Glutamatergic neuron (in vitro differentiated cells): ENCODE data around the gene SMAD3. TPM values are rescaled to one million over a fixed set of nuclear protein-coding genes. Genes with fewer than 3 reads are reported as not detected.

Experiments
- DNase-seq: peaks from one replicate; pipeline ENCODE4 v3.0.0; 2022
- H3K27ac Mint-ChIP-seq: one replicate; pipeline ENCODE4 v1.8.0; 2020; ENCODE audit warnings: mild to moderate bottlenecking, mixed read lengths, inconsistent platforms; ENCODE audit not compliant: unreplicated experiment
- H3K27me3 Mint-ChIP-seq: one replicate; pipeline ENCODE4 v1.8.0; 2020; ENCODE audit warnings: mild to moderate bottlenecking, moderate library complexity, mixed read lengths, inconsistent platforms; ENCODE audit not compliant: unreplicated experiment
- H3K36me3 Mint-ChIP-seq: one replicate; pipeline ENCODE4 v1.8.0; 2020; ENCODE audit warnings: mild to moderate bottlenecking, mixed read lengths, inconsistent platforms; ENCODE audit not compliant: unreplicated experiment
- H3K4me1 Mint-ChIP-seq: one replicate; pipeline ENCODE4 v1.8.0; 2020; ENCODE audit warnings: mild to moderate bottlenecking, low read depth, mixed read lengths, inconsistent platforms; ENCODE audit not compliant: unreplicated experiment
- H3K4me3 Mint-ChIP-seq: one replicate; pipeline ENCODE4 v1.8.0; 2020; ENCODE audit warnings: mild to moderate bottlenecking, mixed read lengths, inconsistent platforms; ENCODE audit not compliant: unreplicated experiment
- H3K9me3 Mint-ChIP-seq: one replicate; pipeline ENCODE4 v1.8.0; 2020; ENCODE audit warnings: mild to moderate bottlenecking, moderate library complexity, mixed read lengths, inconsistent platforms; ENCODE audit not compliant: unreplicated experiment
- total RNA-seq: library from RNA; stranded (reverse); fragmentation: NEBNext Ultra II Directional; extraction: Animal tissue kit (Norgen Biotek cat#: 25700); gene quantifications from one replicate; pipeline ENCODE4 v1.2.1, GENCODE V29; 2021; ENCODE audit not compliant: unreplicated experiment
- TF ChIP-seq, protein P1 (sequence below): fragments of 200-600 bp; sonication (generic); IDR thresholded peaks from one replicate; pipeline ENCODE4 v1.5.0; 2021; ENCODE audit not compliant: partially characterized antibody, unreplicated experiment

The SMAD3 gene
- total RNA-seq, 1 donor from 2014 or later = 5.0 TPM

DNA sequence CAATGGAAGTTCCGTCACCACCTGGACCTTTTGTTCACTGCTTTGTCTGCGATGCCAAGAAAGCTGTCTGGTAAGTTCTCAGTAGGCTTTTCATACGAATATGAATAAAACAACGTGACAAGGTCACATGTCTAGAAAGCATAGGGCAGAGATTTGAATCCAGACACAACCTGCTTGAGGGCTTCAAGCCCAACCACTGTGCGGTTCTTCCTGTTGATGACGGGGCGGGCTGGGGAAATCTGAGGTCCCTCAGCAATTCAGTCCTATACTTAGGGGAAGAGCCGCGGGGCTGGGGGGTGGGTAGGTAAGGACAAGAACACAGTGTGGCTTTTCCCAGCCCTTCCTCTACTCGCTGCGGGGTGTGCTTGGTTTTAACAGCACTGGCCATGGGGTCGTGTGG lies 32.4 kb upstream of the SMAD3 start:
- peaks cover 4% of the 10 kb centered on the region for H3K27me3 Mint-ChIP-seq
- no peaks in the 10 kb centered on the region for H3K36me3 Mint-ChIP-seq
- TF ChIP-seq, protein P1, sequence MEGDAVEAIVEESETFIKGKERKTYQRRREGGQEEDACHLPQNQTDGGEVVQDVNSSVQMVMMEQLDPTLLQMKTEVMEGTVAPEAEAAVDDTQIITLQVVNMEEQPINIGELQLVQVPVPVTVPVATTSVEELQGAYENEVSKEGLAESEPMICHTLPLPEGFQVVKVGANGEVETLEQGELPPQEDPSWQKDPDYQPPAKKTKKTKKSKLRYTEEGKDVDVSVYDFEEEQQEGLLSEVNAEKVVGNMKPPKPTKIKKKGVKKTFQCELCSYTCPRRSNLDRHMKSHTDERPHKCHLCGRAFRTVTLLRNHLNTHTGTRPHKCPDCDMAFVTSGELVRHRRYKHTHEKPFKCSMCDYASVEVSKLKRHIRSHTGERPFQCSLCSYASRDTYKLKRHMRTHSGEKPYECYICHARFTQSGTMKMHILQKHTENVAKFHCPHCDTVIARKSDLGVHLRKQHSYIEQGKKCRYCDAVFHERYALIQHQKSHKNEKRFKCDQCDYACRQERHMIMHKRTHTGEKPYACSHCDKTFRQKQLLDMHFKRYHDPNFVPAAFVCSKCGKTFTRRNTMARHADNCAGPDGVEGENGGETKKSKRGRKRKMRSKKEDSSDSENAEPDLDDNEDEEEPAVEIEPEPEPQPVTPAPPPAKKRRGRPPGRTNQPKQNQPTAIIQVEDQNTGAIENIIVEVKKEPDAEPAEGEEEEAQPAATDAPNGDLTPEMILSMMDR = no peak
- DNase-seq = no peak
- peaks cover 7% of the 10 kb centered on the region for H3K9me3 Mint-ChIP-seq
- no peak overlapping the region for H3K27ac Mint-ChIP-seq
- peak overlapping the region; percentile 76 for H3K4me3 Mint-ChIP-seq
- H3K4me1 Mint-ChIP-seq = peaks cover 9% of the 10 kb centered on the region

DNA sequence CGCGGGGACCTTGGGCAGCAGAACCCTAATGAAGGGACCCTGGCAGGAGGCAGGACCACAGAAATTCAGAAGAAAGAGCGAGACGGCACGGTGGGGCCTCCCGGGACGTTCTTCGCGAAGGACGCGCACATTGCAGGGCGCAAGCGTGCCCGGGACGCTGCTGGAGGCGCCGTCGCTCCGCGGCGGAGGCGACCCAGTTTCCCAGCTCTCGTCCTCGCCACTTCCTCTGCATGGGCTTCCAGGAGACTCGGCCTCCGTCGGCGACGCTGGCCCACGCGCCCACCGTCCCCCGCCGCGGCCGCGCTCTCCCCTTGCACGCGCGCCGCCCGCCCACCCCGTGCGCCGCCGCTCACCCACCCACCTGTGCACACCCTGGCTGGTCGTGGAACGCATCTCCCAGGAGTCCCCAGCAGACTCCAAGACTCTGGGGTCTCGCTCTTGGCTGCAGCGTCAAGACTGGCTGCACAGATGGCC lies 31.8 kb upstream of the SMAD3 start:
- TF ChIP-seq, protein P1 = no peak
- Mint-ChIP-seq H3K4me1 (peaks cover 10% of the 10 kb centered on the region), H3K27ac (no peak overlapping the region), H3K36me3 (no peaks in the 10 kb centered on the region), H3K9me3 (peaks cover 1% of the 10 kb centered on the region), H3K27me3 (peaks cover 4% of the 10 kb centered on the region), H3K4me3 (peak overlapping the region; percentile 76)
- DNase-seq = peak; percentile 43

DNA sequence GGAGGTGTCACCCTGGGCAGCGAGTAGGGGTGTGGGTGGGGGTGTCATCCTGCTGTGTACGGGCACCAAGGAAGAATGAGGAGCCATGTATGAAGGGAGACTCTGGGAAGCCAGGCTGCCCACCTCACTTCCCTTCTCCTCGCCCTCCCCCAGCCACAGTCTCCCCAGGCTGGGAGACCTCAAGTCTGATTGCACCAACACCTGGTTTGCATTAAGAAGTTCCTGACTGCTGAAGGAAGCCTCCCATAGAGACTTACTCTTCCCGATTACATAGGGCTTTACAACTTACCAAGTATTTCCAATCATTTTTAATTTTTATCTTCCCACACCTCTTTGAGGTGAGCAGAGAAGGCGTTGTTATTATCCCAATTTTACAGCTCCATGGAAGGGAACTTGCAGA lies 29.5 kb upstream of the SMAD3 start:
- TF ChIP-seq, protein P1 = no peak
- Mint-ChIP-seq H3K36me3 (no peaks in the 10 kb centered on the region), H3K27me3 (peaks cover 4% of the 10 kb centered on the region), H3K27ac (no peak overlapping the region), H3K4me1 (peaks cover 14% of the 10 kb centered on the region), H3K9me3 (peaks cover 1% of the 10 kb centered on the region), H3K4me3 (no peak overlapping the region)
- no peak for DNase-seq

DNA sequence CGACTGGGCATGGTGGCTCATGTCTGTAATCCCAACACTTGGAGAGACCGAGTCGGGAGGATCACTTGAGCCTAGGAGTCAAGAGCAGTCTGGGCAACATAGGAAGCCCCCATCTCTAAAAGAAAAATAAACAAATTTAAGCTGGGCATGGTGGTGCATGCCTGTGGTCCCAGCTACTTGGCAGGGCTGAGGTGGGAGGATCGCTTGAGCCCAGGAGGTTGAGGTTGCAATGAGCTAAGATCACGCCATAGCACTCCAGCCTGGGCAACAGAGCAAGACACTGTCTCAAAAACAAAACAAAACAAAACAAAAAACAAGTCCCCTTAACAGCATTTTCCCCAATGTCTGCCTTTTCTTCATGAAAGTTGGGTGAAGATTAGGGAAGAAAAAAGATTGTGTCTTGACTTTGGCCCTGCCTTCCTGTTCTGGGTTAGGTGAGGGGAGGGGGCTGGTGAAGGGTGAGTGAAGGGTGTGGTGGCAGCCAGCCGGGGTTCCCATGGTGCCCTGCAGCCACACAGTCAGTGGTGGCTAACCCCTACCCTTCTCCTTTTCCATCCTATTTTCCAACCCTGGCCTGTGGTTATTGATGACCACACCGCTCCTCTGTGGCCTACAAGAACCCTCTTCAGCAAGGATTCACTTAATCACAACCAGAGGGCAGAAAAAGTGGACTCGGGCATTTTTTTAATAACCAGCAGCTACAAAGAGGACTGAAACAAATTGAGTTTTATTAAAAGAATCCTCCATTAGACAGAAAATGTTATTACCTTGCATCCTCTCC lies 28.4 kb upstream of the SMAD3 start:
- H3K27ac Mint-ChIP-seq = no peak overlapping the region
- DNase-seq = no peak
- H3K9me3 Mint-ChIP-seq = peaks cover 2% of the 10 kb centered on the region
- TF ChIP-seq, protein P1 = no peak
- no peaks in the 10 kb centered on the region for H3K36me3 Mint-ChIP-seq
- H3K27me3 Mint-ChIP-seq = peaks cover 4% of the 10 kb centered on the region
- H3K4me3 Mint-ChIP-seq = no peak overlapping the region
- peaks cover 15% of the 10 kb centered on the region for H3K4me1 Mint-ChIP-seq

DNA sequence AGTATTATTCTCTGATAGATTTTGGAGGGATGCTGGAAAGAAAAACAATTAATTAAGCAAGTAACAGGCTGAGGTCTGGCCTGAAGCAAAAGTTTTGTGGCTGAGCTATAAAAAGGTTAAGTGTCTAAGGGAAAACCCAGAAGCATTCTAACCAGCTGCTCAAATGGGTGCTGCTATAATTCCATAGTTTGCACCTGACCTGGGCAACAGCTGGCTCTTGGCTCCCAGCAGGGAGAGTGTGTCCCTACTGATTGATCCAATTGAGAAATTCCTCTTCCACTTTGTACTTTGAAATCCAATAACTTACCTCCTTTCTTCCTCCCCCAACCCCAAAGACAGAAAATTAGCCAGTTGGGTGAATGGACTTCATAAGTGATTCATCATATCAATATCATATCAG lies 27.7 kb upstream of the SMAD3 start:
- peaks cover 4% of the 10 kb centered on the region for H3K27me3 Mint-ChIP-seq
- TF ChIP-seq, protein P1 = no peak
- no peaks in the 10 kb centered on the region for H3K36me3 Mint-ChIP-seq
- H3K4me3 Mint-ChIP-seq = no peak overlapping the region
- DNase-seq = no peak
- H3K4me1 Mint-ChIP-seq = peaks cover 18% of the 10 kb centered on the region
- H3K9me3 Mint-ChIP-seq = peaks cover 3% of the 10 kb centered on the region
- H3K27ac Mint-ChIP-seq = no peak overlapping the region
